Left ventricle myocardium superior (tissue), 1 donor: Measurements from ENCODE around the gene PGGT1B. TPM values are rescaled to one million over a fixed set of nuclear protein-coding genes. Genes with fewer than 3 reads are reported as not detected.

Experiments
- ATAC-seq: fragments of 200-7000 bp; cut with Tn5 transposase; one replicate; pipeline ENCODE4 v1.9.1; 2020; ENCODE audit warnings: mild to moderate bottlenecking, moderate library complexity
- DNase-seq: peaks from one replicate; pipeline ENCODE4 v3.0.0-alpha.2; 2020
- intact Hi-C: fragments of 100-400 bp; cut with micrococcal nuclease; formaldehyde crosslinking; loops from one replicate; pipeline ENCODE4 v1.11.0; 2022
- long read RNA-seq: library from polyadenylated mRNA; unstranded; transcript quantifications from one replicate; pipeline ENCODE4 v2.0.0, GENCODE V29; 2021
- total RNA-seq: library from RNA; stranded (reverse); fragmentation: NEBNext Ultra II Directional; extraction: Animal tissue kit (Norgen Biotek cat#: 25700); gene quantifications from one replicate; pipeline ENCODE4 v1.2.1, GENCODE V29; 2021
- donor health status: DM: no; HTN: yes; CAD: no; lungs with severe emphysema.

Gene PGGT1B
- 23.4 TPM for total RNA-seq
- long read RNA-seq, full-length matches to known transcripts: 17 of 25 reads
- long read RNA-seq, partial matches to known transcripts: 1 of 25 reads
- long read RNA-seq, other reads (novel, unspliced or antisense): 7 of 25 reads

DNA sequence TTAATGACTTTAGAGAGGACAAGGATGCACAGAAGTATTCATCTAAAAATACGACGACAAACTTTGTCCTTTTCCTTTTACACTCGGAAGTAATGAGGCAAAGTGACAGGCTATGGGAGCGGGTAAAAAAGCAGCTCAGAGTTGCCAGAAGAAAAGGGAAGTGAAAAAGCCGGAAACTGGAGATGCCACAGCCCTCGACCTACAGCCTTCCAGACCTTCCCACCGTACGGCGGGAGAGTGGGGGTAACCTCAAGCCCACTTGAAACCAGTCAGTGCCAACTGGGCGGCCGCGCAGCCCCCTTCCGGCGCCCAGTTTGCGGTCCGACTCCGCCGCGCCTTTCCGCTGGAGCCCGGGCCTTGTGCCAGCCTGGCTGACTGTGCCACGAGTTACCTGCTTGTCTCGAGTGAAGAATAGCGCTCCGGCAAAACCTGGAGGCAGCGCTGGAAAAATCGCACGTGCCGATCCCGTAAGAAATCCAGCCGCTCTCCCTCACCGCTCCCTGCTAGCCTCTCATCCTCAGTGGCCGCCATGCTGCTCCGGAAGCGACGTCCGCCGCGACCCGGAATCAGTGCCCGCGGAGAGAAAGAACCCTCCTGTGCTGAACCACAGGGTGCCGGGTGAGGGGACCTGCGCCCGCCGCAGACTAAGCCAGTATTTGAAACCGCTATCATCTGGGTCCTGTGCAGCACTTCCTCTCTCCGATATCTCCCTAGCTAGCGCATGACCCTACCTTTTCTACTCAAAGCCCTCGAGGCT is at the start of gene PGGT1B:
Gene PGGT1B (minus strand): TSS at position 557 of the 757 bp plus-strand sequence. CDS start 26 bp downstream, at position 531.
- intact Hi-C loops: no loop called here
- DNase-seq (peak; percentile 86), ATAC-seq (peak; percentile 99)

DNA sequence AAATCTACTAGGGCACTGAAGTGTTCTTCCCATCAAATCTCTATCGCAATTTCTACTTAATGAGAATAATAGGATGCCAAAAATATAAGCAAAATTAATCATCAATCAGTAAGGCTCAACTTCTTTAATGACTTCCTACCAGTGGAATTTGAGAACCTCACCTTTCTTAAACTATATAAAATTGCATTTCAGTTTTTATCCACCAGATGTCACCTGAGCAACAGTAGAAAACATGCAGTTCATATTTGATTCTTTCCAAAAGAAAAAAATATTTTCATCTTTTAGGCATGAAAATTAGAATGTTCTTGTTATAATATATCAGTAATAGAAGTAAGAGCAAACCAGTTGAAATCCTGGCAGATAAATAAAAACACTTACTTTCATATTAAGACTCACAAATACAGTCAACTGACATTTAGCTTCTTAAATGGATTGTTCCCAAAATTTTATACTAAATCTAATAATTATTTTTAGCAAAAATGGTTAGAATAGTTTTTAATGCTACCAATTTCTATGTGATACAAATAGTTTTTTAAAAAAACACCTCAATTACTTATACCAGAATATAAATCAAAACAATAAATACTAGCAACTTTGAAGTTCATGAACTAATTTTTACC is 47.2 kb upstream of the PGGT1B start:
- ATAC-seq (peak; percentile 38), DNase-seq (no peak)
- intact Hi-C loops: loop anchor here (2.0 to 10.0 kb wide), 2 partner anchors 65 to 277 kb away; no protein-coding TSS in a partner anchor

DNA sequence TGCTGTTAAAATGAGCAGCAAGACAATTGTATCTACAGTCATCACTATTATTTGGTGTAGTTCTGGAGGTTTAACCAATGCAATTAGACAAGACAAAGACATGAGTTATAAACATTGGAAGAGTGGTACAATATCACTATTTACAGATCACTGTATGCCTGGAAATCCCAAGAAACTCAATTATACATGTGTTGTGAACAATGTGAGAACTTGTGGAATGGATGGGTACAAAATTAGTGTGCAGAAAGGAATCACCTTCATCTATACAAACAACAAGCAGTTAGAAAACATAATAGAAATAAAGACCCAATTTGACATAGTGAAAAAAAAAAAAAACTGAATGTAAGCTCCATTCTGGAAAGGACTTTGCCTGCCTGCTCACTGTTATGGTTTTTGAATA is 46.1 kb upstream of the PGGT1B start:
- intact Hi-C loops: loop anchor here (2.0 kb wide), 1 partner anchor 278 kb away; no protein-coding TSS in a partner anchor
- ATAC-seq (no peak), DNase-seq (no peak)

DNA sequence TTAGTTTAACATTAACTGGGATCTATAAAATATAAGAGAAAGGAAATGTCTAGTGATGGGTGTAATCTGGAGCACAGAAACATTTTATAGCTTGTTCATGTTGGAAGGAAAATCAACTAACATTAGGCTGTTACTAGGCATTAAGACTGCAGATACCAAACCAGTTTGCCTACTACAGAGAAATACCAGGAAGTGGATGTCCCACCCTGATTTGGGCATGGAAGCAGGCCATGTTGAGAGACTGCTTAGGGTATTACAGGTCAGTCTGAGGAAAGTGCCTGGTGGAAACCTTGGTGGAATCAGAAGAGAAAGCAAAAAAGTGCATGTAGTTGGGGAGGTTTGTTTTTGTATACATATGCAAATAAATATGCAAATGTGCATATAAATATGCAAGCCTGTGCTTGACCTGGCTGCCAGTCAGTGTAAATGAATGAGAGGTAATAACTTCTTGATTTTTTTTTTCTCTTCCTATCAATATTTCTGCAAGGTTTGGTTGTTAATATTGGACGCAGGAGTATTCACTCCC is 43.4 kb upstream of the PGGT1B start:
- intact Hi-C loops: no loop called here
- no peak for ATAC-seq
- no peak for DNase-seq

DNA sequence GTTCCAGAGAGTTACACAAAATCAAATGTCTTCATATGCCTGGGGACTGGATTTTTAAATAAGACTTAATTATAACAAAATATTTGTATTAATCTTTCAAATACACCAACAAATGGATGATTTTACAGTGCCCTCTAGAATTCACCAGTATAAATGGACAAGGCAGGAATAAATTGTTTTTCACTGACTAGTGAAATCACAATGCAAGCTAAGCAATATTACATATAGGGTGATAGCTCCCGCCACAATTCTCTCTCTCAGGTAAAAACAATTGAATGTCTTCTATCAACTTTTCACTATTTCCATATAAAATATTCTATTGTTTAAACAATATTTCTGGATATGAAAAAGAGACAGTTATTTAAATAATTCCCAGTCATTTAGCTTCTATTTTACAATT is 41.8 kb upstream of the PGGT1B start:
- intact Hi-C loops: no loop called here
- ATAC-seq: no peak

DNA sequence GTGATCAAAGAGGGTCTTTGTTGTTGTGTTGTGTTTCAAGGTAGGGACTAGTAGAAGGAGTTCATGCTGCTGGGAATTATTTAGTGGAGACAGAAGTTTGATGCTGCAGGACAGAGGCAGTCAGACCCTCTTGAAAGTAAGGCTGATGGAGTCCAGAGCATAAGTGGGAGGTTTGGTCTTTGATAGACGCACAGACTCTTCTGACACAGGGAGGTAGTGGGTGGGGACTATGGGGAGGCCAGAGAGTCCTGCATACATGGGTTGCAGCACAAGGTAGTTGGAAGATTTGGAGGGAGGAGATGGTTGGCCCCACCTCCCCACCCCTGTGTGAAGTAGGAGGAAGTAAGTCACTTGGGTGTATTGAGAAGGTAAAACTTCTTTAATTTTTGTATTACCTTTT is 36.1 kb upstream of the PGGT1B start:
- intact Hi-C loops: no loop called here
- DNase-seq (no peak), ATAC-seq (no peak)

More for the DNA sequence above, 41.8 kb upstream of the PGGT1B start:
- no peak for DNase-seq

DNA sequence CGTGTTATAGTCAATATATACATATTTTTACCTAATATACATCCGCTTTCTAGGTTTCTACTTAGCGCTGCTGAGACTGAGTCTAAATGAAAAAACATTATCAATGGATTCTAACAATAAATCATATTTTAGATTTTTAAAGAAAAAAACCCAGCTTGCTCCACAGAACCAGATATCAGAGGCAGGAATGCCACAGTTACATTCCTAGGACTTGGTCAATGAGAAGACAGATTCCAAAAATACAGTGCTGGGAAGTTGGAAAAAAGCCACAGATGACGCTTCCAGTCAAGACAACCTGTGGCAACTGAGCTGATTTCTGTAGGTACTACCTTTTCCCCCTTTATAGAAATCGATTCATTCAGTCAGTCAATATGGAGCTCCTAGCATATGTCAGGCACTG is 34.4 kb upstream of the PGGT1B start:
- no peak for DNase-seq
- ATAC-seq: no peak
- intact Hi-C loops: no loop called here

DNA sequence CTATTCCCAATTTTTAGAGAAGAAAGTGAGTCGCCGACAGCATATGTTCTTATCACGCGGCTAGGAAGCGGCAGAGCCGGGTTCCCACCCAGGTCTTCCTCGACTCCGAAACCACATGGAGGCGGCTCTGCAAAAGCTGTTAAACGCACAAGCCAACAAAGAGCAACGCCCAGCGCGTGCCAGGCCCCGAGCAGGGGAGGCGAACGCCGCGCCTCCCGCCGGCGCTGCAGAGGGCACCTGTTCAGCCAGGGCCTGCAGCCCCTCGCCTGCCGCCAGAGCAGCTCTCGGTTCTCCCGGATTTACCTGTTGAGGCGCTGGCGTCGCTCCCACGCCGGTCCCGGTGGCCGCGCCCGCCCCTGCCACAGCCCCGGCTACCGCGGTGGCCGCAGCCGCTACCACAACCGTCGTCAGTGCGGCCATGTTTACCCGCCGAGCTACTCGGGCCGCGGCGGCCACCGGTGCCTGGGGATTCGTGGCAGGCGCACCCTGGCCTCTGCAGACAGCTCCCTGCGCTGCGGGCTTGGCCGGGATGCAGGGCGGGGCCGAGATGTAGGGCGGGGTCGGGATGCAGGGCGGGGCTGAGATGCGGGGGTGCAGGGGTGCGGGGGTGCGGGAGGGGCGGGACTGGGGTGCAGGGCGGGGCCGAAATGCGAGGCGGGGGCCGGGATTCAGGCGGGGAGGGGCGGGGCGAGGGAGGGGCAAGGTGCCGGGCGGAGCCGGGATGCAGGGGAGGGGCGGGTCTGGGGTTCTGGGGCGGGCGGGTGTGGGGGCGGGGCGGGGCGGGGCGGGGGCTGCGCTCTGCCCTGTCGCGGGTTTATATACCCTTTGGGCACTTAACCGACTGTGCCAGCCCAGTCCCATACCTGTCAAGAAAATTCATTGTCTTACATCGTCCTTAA is 33.7 kb upstream of the PGGT1B start, which contains the start of gene CCDC112:
Gene CCDC112 (minus strand): TSS at position 531 of the 899 bp plus-strand sequence. CDS start 111 bp downstream, at position 420.
- ATAC-seq: peak; percentile 95
- intact Hi-C loops: no loop called here
- peak; percentile 88 for DNase-seq

DNA sequence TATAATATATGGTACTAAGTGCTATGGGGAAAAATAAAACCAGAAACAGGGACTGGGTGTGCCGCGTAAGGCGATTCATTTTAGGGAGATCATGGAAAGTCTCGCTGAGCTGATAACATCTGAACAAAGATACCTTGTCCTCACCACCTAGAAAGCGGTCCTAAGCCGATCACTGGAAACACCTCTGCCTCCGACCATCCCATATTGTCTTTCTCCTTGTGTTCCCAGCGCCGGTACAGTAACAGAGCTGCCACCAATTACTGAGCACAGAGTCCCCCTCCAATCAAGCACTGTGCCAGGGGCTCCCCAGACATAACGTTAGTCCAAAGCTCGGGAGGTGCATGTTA is 33.1 kb upstream of the PGGT1B start:
- ATAC-seq: peak; percentile 50
- DNase-seq: no peak
- intact Hi-C loops: no loop called here

DNA sequence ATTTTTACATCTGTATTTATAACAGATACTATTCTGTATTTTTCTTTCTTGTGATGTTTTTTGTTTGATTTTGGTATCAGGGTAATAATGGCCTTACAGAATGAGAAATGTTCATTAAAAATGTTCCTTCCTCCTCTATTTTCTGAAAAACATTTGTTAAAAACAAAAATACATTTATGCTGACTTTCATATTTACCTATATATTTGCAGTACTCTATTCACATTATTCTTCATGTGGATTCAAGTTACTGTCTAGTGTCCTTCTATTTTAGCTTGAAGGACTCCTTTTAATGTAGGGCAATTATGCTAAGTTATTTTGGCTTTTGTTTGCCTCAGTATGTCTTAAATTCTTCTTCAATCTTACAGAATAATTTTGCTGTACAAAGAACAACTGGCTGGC is 28.7 kb upstream of the PGGT1B start:
- intact Hi-C loops: no loop called here
- no peak for DNase-seq
- ATAC-seq: no peak

DNA sequence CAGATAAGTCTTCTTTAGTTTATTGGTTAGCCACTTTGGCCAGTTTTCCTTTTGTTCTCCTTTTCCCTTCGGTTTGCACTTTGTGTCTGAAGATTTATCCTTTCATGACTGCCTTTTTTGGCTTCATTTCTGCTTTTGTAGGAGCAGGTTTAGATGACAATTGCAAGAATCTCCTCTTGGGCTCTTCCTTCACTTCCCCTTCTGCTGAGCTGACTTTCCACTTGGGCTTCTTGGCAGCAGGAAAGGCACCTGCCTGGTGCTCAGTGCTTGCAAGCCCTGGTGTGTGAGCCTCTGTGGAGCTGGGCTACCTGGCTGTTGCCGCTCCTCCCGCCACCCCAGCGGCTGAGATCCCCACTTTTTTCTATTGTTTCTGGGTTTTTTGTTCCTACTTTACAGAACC is 26.4 kb upstream of the PGGT1B start:
- ATAC-seq (no peak), DNase-seq (no peak)
- intact Hi-C loops: no loop called here

DNA sequence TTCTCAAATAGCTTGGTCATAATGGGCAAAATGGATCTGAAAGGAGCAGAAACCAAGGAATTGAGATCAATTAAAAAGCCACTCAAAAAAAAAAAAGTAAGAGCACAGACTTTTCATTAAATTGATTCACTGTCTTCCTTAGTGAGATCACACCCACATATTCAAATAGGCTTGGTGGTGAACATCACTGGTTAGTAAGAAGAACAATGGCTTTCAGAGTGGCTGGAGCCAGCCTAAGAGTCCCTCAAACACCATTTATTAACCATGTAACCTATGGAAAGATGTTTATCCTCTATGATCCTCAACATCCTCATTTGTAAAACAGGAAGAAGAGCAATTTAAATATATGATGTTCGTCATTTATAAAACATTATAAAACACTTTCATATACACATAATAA is 21.3 kb upstream of the PGGT1B start:
- no peak for ATAC-seq
- DNase-seq: no peak
- intact Hi-C loops: no loop called here

DNA sequence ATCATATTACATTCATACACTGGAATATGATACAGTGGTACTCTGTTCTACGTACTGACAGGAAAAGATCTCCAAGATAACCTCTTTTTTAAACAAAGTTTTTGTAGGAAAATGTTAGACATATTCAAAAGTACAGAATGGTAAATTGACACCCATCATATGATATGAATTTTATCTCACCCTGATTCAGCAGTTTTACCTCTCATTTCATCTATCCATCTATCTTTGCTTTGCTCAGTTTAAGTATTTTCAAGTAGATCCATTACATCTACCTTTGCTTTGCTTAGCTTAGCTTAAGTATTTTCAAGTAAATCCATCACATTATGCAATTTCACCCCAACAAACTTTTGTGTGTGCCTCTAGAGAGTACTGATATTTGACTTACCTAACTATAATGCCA is 19.5 kb upstream of the PGGT1B start:
- no peak for ATAC-seq
- no peak for DNase-seq
- intact Hi-C loops: no loop called here

DNA sequence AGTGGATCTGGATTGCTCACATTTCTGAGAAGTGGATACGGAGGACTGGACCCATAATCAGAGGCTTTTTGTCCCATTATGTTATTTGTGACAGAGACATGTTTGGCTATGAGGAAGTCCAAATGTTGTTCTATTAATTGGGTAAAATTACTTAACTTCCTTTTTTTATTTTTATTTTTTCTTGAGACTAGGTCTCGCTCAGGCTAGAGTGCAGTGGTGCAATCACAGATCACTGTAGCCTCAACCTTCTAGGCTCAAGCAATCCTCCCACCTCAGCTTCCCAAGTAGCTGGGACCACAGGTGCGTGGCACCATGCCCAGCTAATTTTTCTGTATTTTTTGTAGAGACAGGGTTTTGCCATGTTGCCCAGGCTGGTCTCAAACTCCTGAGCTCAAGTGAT is 11.9 kb upstream of the PGGT1B start:
- intact Hi-C loops: no loop called here
- no peak for ATAC-seq
- DNase-seq: no peak

DNA sequence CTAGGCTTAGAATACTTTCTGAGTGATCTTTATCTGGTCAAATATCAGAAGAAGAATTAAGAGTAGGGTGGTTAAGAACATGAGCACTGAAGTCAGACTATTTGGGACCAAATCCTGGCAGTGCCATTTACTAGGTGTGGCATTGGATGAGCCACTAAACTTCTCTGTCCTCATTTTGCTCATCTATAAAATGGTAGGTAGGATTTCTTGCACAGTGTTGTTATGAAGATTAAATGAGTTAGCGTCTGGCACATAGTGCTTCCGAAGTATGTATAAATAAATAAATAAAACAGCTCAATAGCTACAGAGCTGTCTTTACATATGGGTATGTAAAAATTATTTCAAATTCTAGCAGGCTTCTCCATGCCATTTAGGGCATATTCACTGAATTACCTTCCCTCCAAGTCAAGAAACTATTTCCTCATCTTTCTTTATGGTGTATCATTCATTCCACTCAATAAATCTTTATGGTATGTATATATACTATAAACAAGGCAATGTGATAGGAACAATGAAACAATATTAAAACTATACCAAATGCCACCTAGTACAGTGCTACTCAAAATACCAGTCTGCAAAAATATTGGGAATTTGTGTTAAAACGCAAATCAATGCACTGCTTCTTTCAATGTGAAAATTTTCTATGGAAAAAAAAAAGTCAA is 9.8 kb upstream of the PGGT1B start:
- intact Hi-C loops: no loop called here
- no peak for DNase-seq
- no peak for ATAC-seq

DNA sequence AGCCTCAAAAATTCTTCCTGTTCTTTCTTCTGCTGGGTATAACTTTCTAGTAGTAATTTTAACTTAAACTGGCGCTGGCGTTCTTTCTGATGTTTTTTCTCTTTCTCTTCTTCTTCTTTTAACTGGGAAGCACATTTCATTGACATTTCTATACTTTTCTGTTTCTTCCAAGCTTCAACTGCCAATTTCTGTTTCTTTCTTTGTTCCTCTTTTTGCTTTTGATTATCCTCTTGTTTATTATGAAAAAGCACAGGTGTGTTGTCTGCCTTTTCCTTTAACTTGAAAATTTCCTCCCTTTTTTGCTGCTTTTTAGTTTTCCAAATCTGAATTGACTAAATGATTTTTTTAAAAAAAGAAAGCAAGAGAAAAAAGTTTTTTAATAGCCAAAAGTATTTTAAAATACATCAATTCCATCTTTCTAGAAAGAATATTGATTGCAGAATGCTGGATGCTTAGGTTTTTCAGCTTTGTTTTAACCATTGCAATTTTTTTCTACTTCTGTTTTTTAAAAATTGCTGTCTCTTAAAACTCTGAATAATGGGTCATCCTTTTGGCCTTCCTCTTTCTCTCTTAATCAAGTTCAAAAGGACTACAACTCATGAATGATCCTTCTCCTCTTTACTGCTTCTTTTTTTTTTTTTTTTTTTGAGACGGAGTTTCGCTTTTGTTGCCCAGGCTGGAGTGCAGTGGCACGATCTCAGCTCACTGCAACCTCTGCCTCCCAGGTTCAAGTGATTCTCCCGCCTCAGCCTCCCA is 8.8 kb upstream of the PGGT1B start:
- ATAC-seq (no peak), DNase-seq (no peak)
- intact Hi-C loops: no loop called here

DNA sequence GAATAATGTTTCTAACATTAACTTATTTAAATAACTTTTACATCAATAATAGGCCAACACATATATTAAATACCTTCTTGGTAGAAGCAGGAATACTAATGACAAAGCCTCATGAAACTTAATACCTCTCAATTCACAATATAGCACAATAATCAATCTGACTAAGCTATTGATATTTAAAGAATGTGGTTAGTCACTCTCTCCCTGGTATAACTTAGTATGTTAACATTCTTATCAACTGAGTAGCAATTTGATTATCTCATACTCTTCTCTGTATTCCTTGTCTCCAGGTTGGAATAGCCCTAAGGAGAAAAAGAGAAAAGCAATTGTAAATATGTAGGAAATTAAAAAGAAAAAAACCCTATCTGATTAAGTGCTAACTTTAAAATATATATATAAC is 4.9 kb upstream of the PGGT1B start:
- intact Hi-C loops: no loop called here
- ATAC-seq: no peak
- DNase-seq: no peak

DNA sequence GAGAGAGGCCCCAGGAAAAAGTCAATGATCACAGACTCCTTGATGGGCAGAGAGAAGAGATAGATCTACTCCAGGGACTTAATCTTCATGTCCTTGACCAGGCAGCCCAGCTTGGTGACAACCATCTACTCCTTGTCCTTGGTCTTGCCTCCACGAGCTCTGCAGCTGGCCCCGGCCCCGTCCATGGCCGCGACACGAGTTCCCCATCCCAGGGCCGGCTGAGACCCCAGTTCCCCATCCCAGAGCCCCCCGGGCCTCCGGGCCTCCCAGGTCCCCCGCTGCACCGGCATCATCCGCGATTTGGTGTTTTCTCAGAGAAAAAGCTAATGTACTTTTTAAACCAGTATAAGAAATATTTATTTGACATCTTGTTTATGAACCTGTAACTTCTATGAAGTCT is 2.5 kb upstream of the PGGT1B start:
- ATAC-seq (no peak), DNase-seq (no peak)
- intact Hi-C loops: no loop called here
